ENCODE results near the gene MSH5.
"Not testable (repeated sequence)": the region's sequence is repeated elsewhere in the genome, so short reads cannot be mapped to it uniquely, and the experiment has no call there.

Gene MSH5

DNA sequence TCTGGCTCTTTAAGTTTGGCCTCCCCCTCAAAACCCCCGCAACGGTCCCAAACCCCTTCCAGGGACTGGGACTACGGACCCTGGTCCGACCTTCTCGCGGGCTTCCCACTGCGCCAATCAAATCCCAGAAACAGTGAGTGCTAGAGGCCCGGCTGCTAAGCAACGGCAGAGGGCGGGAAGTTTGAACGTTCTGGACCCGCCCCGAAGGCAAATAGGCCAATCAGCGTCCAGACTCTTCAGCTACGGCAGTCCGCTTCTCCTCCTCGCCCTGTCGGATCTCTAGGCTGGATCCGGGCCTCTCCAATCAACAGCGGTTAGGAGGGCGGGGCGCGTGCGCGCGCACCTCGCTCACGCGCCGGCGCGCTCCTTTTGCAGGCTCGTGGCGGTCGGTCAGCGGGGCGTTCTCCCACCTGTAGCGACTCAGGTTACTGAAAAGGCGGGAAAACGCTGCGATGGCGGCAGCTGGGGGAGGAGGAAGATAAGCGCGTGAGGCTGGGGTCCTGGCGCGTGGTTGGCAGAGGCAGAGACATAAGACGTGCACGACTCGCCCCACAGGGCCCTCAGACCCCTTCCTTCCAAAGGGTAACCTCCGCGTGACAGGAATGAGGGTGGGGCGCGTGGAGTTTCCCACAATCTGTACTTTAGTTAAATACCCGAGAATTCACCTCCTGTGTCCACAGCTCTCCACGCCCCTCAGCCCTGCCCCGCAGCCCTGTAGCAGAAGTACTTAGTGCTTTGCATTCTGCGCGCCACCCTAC, at the start of gene MSH5:
TSS of gene MSH5 (plus strand) at position 367 of the 758 bp plus-strand sequence. CDS start 462 bp downstream, outside the sequence.
- DNase-seq (ENCODE audit: low spot score), result peak; percentile 94

DNA sequence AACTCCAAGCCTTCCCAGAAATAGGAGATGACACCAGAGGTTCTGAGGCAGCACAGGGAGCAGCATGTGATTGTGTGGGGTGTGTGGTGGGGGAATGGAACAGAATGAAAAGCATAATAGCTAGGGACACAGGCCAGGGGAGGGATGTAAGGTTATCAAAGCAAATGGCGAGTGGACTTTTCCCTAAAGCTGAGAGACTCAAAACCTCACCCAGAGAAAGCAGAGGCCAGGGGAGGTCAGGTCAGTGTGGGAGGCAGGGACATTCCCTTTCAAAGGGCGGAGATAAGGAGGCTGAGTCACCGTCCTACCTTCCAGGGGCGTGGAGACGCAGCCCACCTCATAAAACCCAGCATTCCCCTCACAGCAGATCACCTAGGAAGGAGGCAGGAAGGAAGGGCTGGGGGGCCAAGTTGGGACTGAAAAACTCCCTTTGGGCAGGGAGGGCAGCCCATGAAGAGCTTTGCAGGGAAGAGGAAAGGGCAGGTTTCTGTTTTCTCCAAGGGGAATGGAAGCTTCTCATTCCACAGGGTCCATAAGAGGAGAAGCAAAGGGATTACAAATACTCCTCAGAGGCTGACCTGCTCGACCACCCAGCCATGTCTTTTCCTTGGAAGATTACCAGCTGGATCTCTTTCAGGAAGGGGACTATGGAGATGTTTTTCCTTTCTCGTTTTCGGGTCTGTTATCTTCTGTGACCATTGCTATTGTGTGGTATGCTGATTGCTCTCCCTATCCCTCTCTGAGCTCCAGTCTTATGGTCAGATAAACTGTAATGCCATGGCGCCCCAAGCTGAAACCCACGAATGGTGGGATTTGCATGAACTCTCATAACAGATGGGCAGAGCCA, 49.4 kb upstream of the MSH5 start:
- DNase-seq (ENCODE audit: low spot score), result no peak

DNA sequence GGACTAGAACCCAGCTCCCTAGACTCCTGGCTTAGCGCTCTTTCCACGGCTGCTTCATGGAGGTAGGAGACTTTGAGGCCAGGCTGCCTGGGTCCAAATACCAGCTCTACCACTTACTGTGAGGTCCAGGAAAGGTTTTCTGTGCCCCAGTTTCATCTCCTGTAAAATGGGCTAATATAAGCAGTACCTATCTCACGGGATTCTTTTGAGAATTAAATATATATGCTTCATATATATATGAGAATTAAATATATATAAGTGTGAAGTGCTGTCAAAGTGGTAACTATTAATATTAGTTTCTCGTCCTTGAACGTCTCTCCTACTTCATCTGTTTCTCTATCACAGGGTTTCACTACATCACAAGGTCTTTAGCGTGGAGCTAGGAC, 48.7 kb upstream of the MSH5 start:
- DNase-seq (ENCODE audit: low spot score), result no peak

DNA sequence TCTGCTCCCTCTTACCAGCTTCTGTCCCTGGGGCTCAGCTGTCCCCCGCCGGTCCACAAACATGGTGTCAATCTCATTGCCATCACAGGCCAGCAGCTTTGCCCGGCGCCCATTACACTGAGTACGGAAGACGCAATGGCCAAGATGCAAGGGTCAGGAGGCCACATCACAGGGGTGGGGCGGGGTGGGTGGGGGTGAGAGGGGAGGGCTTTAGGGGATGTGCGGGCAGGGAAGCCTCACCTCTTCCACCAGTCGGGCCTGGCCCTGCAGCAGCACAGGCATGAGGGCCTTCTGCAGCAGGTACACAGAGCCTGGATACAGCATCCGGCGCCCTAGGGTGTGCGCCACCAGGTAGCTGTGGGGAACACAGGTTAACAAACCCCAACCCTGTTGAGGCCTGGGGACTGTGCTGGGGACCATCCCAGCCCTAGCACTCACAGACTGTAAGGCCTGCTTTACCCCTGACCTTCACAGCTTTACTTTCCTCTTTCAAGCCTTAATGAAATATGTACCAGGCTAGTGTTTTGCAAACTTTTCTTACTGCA, 48.2 kb upstream of the MSH5 start:
- DNase-seq (ENCODE audit: low spot score), result no peak

DNA sequence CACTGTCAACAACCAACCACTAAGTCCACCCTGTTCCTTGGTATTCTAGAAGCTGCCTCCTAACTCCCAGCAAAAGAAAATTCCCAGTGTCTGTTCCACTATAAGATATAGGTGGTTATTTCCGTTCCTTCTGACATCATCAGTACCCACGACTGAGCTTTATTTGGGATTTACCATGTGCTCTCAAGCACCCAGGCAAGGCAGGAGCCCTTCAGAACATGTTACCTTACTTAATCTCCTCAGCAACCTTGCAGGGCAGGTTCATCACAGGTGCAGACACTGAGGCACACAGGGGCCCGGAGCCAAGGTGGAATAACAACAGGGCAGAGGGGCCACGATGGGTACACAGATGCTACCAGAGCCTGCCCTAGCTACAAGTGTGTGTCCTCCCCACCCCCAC, 47.5 kb upstream of the MSH5 start:
- DNase-seq (ENCODE audit: low spot score), result no peak

DNA sequence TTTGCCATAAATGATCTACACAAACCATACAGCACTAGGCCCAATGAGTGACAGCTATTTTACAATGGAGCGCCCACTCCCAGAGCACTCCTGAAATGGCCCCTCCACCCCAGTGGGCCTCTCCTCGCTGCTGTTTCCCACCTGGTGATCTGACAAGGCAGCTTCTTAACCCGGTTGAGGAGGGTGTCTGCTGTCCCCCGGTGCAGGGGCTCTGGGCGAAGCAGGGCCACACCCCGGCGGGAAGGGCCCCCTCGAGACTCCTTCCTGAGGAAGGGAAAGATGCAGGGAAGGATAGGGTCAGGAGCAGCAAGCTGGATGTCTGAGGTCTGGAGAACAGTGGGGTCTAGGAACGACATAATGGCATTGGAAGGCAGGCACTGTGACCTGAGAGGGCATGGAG, 46.9 kb upstream of the MSH5 start:
- DNase-seq (ENCODE audit: low spot score), result no peak

DNA sequence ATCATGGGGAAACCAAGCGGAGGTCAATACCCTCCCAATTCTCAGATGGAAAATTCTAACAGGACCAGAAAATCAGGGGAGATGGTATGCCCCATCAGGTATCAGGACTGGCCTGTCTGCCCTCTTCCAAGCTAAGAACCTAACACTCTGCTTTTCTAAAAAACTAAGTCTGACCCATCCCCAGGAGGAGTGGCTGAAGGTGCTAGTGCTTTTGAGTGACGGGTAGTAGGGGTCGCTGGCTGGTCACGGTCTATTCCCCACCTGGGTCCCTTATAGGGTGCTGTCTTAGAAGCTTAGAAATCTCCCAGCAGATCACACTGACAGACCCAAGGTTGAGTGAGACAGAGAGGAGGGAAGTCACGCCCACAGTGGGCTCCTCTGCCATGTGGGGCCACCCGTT, 46.3 kb upstream of the MSH5 start:
- no peak for DNase-seq (ENCODE audit: low spot score)

DNA sequence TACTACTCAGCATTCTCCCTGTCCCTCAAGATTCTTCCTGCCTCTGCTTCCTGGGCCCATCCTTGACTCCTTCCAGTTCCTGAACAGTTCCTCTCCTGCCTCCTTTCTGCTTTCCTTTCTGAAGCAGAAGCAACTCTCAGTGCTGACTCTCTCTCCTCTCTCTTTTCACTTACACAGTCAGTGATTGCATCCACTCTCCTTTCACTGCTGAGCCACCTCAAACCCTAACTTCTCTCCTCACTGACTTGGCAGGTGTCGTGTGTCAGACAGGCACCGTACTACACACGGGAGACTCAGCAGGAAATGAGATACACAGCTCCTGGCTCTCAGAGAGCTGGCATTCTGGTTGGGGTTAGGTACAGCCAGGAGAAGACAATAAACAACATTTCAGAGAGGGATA, 42.2 kb upstream of the MSH5 start:
- no peak for DNase-seq (ENCODE audit: low spot score)

DNA sequence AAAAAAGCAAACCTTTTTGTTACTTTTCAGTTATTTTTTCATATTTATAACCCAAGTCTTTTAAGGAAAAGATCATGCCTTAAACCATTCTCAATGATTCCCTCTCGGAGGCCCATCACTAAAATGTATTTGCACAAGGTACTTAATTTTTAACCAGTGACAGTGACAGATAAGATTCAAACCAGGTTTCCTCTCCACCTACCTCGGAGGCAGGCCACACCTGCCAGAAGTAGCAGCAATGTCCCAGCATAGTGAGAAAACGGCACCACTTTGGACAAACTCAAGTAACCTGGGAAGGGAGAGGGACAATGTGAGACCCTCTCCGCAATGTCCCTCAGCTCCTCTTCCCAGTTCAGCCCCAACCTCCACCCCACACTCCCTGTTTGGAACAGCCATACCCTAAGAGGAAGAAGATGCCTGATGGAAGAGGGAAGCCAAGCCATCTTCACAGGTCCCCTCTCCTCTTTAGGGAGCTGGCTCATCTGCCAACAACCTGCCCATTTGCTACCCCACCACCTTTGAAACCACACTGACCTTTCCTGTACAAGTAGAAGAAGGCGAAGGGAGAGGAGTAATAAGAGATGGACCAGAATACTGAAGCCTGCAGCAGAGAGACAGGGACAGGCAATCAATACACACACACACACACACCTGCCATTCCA, 38.9 kb upstream of the MSH5 start:
- DNase-seq (ENCODE audit: low spot score), result no peak

DNA sequence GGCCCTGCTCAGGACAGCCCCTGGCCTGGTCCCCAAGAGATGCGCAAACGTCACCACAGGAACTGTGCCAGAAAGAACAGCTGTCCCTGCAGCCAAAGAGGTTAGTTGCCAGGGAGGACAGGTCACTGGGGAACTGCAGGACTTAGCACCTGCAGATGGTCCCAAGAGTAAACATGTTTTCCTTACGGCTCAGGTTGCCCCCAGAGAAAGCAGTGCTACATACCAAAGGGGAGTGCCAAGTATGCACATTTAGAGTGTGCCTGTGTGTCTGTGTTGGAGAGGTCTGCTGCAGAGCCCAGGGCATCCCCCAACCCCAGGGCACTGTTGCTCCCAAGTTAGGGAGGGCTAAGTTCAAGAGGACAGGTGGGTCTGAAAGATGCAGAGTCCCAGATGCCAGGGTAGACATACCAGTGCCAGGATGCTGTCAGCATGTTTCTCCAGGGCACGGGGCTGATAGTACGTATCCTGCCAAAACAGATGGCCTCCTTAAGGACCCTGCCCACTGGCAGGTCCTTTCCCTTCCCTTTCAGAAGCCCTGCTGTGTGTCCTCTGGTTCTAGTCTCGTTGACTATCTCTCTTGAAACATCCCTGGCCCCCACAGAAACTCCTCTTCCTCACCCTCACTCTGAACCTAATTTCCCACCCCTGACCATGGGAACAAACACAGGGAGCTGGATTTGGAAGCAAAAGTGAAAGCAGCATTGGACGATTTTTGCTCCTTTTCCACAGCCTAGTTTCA, 38.0 kb upstream of the MSH5 start:
- peak; percentile 71 for DNase-seq (ENCODE audit: low spot score)

DNA sequence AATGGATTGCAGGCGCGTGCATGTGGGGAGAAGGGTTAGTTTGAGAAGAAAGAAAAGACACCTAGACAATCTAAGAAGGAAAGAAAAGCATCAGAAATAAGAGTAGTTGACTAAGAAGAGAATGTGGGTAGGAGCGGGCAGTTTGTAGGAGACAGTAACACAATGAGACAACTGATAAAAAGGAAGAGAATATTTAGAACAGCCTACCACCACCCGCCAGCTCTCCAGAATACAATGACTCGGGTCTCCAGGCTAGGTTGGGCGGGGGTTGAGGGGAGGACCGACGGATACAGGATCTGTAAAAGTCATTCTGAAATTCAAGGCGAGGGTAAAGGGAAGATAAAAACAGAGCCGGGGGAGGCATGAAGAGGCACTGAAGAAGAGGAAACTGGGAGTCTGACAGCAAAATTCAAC, 37.4 kb upstream of the MSH5 start:
- no peak for DNase-seq (ENCODE audit: low spot score)

DNA sequence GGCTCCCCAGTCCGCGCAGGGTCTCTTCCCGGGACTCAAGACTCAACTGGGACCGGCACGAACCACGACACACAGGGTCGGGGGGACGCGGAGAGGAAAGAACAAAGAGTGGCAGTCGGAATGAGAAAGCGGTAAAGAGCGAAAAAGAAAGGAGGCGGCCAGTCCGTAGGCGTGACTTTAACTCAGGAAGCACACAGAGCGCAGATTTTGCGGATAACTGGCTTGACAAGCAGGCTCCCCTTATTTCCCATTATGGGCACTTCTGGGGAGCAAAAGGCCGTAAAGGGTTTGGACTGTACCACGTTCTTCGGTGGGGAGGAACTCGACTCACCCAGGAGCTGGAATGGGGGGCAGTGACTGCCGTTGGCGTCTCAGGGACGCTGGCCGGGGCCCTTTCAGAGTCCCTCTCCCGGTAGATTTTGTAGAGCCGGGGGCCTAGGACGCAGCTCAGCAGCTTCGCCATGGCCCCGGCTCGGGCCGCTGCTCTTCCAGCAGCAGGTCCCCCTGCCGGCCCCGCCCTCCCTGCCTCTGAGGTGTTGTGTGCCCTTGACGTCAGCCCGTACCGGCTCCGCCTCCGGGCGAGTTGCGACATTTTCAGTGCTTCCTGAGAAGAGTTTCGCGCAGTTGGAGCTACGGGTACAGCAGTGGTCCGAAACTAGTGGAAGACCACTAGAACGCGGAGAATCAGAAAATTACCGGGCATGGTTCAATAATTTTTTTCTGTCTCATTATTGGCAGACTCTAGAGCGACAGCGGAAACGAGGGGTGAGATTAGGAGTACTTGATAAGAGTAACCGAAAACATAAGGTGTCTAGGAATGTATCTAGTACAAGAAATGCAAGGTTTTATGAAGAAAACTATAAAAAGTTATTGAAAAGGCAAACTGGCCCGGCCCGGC, 36.7 kb upstream of the MSH5 start, which contains the start of gene ABHD16A:
TSS of gene ABHD16A (minus strand) at position 506 of the 898 bp plus-strand sequence. CDS start at position 463, 43 bp downstream.
- peak; percentile 99 for DNase-seq (ENCODE audit: low spot score)

DNA sequence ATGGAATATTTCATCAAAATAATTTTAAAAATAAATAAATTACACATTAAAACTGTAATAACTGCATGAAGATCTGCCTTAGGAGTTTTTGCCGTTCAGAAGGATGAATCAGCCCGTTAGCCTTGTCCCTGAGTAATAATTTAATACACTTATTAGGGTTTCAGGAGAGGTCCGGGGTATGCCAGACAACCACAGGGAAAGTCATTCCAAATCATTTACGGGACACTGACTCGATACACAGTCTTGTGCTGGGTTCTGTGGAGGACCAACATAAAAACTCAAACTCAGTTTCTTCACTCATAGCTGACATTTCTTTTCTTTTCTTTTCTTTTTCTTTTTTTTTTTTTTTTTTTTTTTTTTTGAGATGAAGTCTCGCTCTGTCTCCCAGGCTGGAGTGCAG, 33.9 kb upstream of the MSH5 start:
- DNase-seq (ENCODE audit: low spot score), result no peak

DNA sequence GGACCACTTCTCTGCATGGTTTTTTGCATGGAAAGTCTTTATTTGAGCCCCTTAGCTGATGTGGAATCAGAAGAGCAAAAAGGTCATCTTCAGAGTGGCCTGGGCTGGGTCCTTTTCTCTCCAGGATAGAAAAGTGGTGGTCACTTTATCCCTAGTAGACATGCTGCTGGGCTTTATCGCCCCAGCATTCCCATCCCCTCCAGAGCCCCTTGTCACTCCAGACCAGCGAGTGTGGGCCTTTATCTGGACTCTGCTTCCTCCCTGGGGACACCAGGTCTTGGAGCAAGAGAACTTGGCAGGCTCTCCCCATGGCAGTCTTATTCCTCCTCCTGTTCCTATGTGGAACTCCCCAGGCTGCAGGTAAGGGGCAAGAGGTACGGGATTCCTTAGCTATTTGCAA, 33.2 kb upstream of the MSH5 start, which contains the start of gene LY6G6F:
TSS of gene LY6G6F (plus strand) at position 268 of the 400 bp plus-strand sequence. CDS start at position 309, 41 bp downstream.
- no peak for DNase-seq (ENCODE audit: low spot score)

DNA sequence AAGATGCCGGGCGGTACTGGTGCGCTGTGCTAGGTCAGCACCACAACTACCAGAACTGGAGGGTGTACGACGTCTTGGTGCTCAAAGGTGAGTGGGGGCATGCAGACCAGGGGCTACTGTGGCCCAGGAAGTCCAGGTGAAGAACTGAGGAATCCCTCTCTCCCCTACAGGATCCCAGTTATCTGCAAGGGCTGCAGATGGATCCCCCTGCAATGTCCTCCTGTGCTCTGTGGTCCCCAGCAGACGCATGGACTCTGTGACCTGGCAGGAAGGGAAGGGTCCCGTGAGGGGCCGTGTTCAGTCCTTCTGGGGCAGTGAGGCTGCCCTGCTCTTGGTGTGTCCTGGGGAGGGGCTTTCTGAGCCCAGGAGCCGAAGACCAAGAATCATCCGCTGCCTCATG, 32.1 kb upstream of the MSH5 start:
- no peak for DNase-seq (ENCODE audit: low spot score)

DNA sequence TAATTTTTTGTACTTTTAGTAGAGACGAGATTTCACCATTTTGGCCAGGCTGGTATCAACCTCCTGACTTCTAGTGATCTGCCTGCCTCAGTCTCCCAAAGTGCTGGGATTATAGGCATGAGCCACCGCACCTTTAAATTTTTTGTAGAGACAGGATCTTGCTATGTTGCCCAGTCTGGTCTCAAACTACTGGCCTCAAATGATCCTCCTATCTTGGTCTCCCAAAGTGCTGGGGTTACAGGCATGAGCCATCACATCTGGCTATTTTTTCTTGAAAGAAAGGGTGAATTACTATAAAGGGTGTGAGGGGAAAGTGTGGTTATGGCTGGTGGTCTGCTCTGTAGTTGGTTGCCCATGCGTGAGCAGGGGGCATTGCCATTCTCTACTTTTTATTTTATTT, 31.6 kb upstream of the MSH5 start:
- DNase-seq (ENCODE audit: low spot score), result no peak

DNA sequence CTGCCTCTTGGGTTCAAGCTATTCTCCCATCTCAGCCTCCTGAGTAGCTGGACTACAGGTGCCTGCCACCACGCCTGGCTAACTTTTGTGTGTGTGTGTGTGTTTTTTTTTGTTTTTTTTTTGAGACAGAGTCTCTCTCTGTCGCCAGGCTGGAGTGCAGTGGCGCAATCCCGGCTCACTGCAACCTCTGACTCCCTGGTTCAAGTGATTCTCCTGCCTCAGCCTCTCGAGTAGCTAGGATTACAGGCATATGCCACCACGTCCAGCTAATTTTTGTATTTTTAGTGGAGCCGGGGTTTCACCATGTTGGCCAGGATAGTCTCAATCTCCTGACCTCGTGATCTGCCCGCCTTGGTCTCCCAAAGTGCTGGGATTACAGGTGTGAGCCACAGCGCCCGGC, 30.6 kb upstream of the MSH5 start:
- DNase-seq (ENCODE audit: low spot score), result not testable (repeated sequence)

DNA sequence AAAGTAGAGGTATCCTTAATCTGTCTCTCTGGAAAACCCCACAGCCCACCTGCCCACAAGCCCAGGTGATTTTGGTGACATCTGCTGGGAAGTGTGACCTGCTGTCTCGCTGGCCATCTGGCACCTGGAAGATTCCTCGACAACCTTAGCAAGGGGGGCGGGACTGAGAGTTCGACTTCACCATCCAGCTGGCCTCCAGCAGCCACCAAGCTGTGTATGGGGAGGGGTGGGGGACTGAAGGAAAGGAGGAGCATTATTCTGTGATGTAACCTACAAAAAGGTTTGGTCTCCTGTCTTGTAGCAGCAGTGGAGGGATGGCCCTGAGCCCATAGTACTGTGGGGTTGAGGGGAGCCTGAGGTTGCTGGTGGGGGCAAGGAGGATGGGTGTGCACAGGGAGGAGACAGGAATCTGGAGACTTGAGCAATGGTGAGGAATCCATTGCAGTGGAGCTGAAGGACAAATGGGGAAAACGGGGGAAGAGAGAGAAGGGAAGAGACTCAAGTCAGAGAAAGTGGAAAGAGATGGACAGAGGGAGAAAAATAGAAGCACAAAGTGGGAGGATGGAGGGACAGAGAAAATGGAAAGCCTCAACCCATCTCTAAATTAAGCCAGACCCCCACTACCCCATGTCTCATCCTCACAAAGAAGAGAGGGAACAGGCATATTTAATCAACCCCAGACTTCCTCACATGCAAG, 29.1 kb upstream of the MSH5 start:
- no peak for DNase-seq (ENCODE audit: low spot score)

DNA sequence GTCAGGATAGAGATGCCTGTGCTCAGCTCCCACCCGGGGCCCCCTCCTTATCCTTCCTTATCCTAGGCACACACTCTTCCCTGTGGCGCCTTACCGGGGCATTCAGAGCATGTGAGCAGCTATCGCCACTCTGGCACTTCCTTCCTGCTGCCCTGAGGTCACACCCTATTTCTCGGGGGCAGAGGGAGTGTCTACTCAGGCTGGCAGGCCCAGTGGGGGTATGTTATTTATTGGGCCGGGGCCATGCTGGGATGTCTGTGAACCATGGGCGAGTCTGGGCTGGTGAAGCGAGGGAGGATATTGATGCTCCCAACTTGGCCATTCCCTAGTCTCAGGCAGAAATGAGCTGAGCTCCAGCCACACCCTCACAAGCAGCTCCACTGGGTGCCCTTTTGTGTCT, 28.6 kb upstream of the MSH5 start:
- DNase-seq (ENCODE audit: low spot score), result no peak

DNA sequence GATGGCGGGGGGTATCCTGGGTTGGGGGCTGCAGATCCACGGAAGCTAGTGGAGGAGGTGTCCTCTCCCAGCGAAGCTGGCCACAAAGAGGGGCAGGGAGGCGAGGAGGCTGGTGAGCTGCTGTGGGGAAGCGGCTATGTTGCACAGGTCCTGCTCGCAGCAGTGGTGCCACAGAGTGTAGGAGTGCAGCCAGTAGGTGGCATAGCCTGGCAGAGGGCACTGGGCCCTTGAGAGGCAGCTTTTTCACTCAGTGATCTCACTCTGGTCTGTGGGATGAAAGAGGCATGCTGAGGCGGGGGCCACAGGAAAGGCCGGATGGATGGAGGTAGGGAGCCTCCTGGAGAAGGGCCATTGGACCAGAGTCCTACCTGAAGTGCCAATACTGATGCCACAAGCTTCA, 27.5 kb upstream of the MSH5 start:
- DNase-seq (ENCODE audit: low spot score), result no peak

Data from D341Med (cell line).